NB4 (cell line): ENCODE measurements around the gene RERE.
"Not testable (repeated sequence)": the region's sequence is repeated elsewhere in the genome, so short reads cannot be mapped to it uniquely, and the experiment has no call there.

Source experiments
- CTCF ChIP-seq: IDR thresholded peaks from one replicate; pipeline ENCODE4 v1.5.1; 2012; ENCODE audit warnings: low read depth, low read length
- POLR2A ChIP-seq: IDR thresholded peaks from 2 replicates; pipeline ENCODE4 v1.6.1; 2011; ENCODE audit warnings: mild to moderate bottlenecking; ENCODE audit not compliant: insufficient read length; ENCODE audit errors: extremely low read depth
- TF ChIP-seq, protein P1 (sequence below): IDR thresholded peaks from 2 replicates; pipeline ENCODE4 v1.6.1; 2011; ENCODE audit warnings: low read depth, low read length

GRCh38 chr1:8619419-8619818 is 198.0 kb downstream of the RERE start:
- TF ChIP-seq CTCF, POLR2A: not testable (repeated sequence)
- TF ChIP-seq, protein P1, sequence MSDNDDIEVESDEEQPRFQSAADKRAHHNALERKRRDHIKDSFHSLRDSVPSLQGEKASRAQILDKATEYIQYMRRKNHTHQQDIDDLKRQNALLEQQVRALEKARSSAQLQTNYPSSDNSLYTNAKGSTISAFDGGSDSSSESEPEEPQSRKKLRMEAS = not testable (repeated sequence)
